HG03159 (cell line): Measurements from ENCODE around the gene ABCC4.

Source experiments
- ATAC-seq: cut with Tn5 transposase; IDR thresholded peaks from one replicate; pipeline ENCODE4 v1.9.1; 2021; ENCODE audit warnings: mild to moderate bottlenecking, moderate library complexity; ENCODE audit not compliant: unreplicated experiment

ABCC4 gene

GRCh38 chr13:95121516-95121915 lies 179.7 kb downstream of the ABCC4 start:
- no peak for ATAC-seq

- no peak for ATAC-seq
Measured at GRCh38 chr13:95120650-95121049, 180.6 kb downstream of the ABCC4 start.

GRCh38 chr13:95118541-95119324 lies 182.5 kb downstream of the ABCC4 start:
- ATAC-seq = no peak

GRCh38 chr13:95117092-95117491 lies 184.2 kb downstream of the ABCC4 start:
- ATAC-seq = no peak

- no peak for ATAC-seq
Measured at GRCh38 chr13:95115525-95115924, 185.7 kb downstream of the ABCC4 start.

GRCh38 chr13:95113601-95114000 lies 187.7 kb downstream of the ABCC4 start:
- ATAC-seq = no peak

GRCh38 chr13:95112883-95113282 lies 188.4 kb downstream of the ABCC4 start:
- ATAC-seq = no peak

GRCh38 chr13:95111608-95112007 lies 189.6 kb downstream of the ABCC4 start:
- no peak for ATAC-seq

- ATAC-seq = no peak
Measured at GRCh38 chr13:95106562-95106961, 194.7 kb downstream of the ABCC4 start.

- no peak for ATAC-seq
Measured at GRCh38 chr13:95100525-95101433, 200.5 kb downstream of the ABCC4 start.

- no peak for ATAC-seq
Measured at GRCh38 chr13:95099541-95099940, 201.7 kb downstream of the ABCC4 start.

GRCh38 chr13:95098916-95099315 lies 202.3 kb downstream of the ABCC4 start:
- no peak for ATAC-seq

GRCh38 chr13:95091755-95092154 lies 209.5 kb downstream of the ABCC4 start:
- no peak for ATAC-seq

GRCh38 chr13:95087746-95088305 lies 213.4 kb downstream of the ABCC4 start:
- no peak for ATAC-seq

- ATAC-seq = no peak
Measured at GRCh38 chr13:95086761-95087160, 214.5 kb downstream of the ABCC4 start.

- ATAC-seq = no peak
Measured at GRCh38 chr13:95083758-95084157, 217.5 kb downstream of the ABCC4 start.

GRCh38 chr13:95083066-95083465 lies 218.2 kb downstream of the ABCC4 start:
- no peak for ATAC-seq

- no peak for ATAC-seq
Measured at GRCh38 chr13:95075506-95075905, 225.7 kb downstream of the ABCC4 start.

- no peak for ATAC-seq
Measured at GRCh38 chr13:95074820-95075219, 226.4 kb downstream of the ABCC4 start.

- ATAC-seq = no peak
Measured at GRCh38 chr13:95073747-95074311, 227.4 kb downstream of the ABCC4 start.

- ATAC-seq = no peak
Measured at GRCh38 chr13:95067303-95067702, 233.9 kb downstream of the ABCC4 start.
